ENCODE data around the gene RARA.

DNA sequence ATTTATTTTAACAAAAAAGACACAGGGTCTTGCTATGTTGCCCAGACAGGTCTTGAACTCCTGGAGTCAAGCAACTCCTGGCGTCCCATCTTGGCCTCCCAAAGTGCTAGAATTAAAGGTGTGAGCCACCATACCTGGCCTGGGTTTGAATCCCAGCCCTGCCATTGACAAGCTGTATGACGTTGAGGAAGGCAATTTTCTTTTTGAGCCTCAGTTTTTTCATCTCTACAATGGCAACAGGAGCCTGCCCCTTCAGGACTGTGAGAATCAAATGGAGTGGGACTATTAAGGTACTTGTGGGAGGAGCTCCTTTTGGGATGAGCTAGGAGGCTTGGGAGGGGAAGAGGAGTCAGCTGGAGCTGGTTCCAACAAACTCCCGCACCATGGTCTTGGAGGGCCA lies 6.2 kb downstream of the RARA start:
- TF ChIP-seq CTCF (IDR thresholded peaks at IDR 0.05; ENCODE audit: poor library complexity, severe bottlenecking) (no peak), EZH2 (IDR thresholded peaks at IDR 0.05; ENCODE audit: borderline replicate concordance, insufficient read depth, low read length, poor library complexity, severe bottlenecking) (no peak), RAD21 (conservative IDR thresholded peaks at IDR 0.05) (no peak), POLR2AphosphoS5 (IDR thresholded peaks at IDR 0.05) (no peak), EP300 (conservative IDR thresholded peaks at IDR 0.05; ENCODE audit: poor library complexity, severe bottlenecking) (no peak), TAF1 (IDR thresholded peaks at IDR 0.05; ENCODE audit: low read depth) (no peak), MXI1 (conservative IDR thresholded peaks at IDR 0.05; ENCODE audit: poor library complexity, severe bottlenecking) (no peak), SMC3 (conservative IDR thresholded peaks at IDR 0.05; ENCODE audit: poor library complexity) (no peak)
- TF ChIP-seq, protein P1, sequence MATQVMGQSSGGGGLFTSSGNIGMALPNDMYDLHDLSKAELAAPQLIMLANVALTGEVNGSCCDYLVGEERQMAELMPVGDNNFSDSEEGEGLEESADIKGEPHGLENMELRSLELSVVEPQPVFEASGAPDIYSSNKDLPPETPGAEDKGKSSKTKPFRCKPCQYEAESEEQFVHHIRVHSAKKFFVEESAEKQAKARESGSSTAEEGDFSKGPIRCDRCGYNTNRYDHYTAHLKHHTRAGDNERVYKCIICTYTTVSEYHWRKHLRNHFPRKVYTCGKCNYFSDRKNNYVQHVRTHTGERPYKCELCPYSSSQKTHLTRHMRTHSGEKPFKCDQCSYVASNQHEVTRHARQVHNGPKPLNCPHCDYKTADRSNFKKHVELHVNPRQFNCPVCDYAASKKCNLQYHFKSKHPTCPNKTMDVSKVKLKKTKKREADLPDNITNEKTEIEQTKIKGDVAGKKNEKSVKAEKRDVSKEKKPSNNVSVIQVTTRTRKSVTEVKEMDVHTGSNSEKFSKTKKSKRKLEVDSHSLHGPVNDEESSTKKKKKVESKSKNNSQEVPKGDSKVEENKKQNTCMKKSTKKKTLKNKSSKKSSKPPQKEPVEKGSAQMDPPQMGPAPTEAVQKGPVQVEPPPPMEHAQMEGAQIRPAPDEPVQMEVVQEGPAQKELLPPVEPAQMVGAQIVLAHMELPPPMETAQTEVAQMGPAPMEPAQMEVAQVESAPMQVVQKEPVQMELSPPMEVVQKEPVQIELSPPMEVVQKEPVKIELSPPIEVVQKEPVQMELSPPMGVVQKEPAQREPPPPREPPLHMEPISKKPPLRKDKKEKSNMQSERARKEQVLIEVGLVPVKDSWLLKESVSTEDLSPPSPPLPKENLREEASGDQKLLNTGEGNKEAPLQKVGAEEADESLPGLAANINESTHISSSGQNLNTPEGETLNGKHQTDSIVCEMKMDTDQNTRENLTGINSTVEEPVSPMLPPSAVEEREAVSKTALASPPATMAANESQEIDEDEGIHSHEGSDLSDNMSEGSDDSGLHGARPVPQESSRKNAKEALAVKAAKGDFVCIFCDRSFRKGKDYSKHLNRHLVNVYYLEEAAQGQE (IDR thresholded peaks at IDR 0.05; ENCODE audit: borderline replicate concordance) = no peak
